Mucosa of rectum (tissue), 2 donors: ENCODE measurements around the gene SLC34A3.

ENCODE experiments used
- H3K27ac ChIP-seq, 2 donors: one replicate each; pipeline ENCODE4 v1.7.0; 2013; ENCODE audit warnings: inconsistent platforms in 2 of 2, low read depth in 2 of 2, low read length in 2 of 2
- H3K27me3 ChIP-seq, 2 donors: one replicate each; pipeline ENCODE4 v1.7.0; 2013; ENCODE audit warnings: low read length in 2 of 2; ENCODE audit not compliant: control insufficient read depth in 2 of 2, insufficient read depth in 2 of 2
- H3K36me3 ChIP-seq, 2 donors: one replicate each; pipeline ENCODE4 v1.7.0; 2013; ENCODE audit warnings: low read length in 2 of 2; ENCODE audit not compliant: control insufficient read depth in 2 of 2, insufficient read depth in 2 of 2
- H3K4me1 ChIP-seq, 2 donors: one replicate each; pipeline ENCODE4 v1.7.0; 2013; ENCODE audit warnings: low read length in 2 of 2, mild to moderate bottlenecking in 1 of 2; ENCODE audit not compliant: control insufficient read depth in 2 of 2, insufficient read depth in 2 of 2
- H3K4me3 ChIP-seq, 2 donors: one replicate each; pipeline ENCODE4 v1.7.0; 2013; ENCODE audit warnings: low read length in 2 of 2
- H3K9ac ChIP-seq, 2 donors: one replicate each; pipeline ENCODE4 v1.7.0; 2013; ENCODE audit warnings: low read length in 2 of 2, low read depth in 1 of 2, mild to moderate bottlenecking in 1 of 2
- H3K9me3 ChIP-seq, 2 donors: one replicate each; pipeline ENCODE4 v1.7.0; 2013; ENCODE audit warnings: low read length in 2 of 2; ENCODE audit not compliant: control insufficient read depth in 2 of 2
- donor health status: healthy.
- donor health status: Normal muscosa, but diverticular disease.

SLC34A3 gene

DNA sequence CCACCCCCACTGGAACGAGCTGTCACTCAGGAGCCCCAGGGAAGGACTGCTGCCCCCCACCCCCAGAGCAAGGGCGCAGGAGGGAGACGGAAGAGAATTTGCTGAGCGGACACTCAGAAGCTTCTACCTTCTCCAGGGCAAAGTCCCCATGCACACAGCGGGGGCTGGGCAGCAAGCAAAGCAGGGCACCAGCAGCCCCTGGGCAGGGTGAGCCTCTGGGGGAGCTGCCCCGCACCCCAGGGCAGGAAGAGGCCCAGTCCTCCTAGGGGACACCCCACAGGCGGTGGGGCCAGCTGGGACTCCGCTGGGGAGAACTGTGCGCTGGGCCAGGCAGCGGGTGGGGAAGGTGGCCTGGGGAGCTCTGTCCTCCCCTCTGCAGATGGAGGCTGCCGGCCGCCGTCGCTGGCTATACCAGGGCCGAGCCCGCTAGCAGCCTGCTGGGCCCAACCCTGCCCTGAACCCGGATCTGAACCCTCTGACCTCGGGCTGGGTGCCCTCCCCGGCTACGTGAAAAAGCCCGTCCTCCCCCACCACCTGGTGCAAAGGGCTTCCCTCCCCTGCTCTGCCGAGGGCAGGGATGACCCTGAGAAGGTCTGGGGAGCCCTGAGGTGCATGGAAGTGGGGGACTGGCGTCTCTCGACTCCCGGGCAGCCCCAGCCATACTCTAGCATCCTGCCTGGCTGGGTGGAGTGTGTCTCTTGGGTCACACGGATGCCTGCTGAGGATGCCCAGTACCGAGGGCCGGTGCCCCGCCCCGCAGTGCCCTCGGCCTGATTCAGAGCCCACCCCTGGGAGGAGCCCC, 597 bp upstream of the SLC34A3 start:
- H3K36me3 ChIP-seq = no peaks in the 10 kb centered on the region
- H3K4me3 ChIP-seq = no peak overlapping the region
- peak overlapping the region in 1 of 2 donors; percentile 33 for H3K9ac ChIP-seq
- peaks cover 17 to 46% of the 10 kb centered on the region in 2 donors for H3K27me3 ChIP-seq
- no peak overlapping the region for H3K27ac ChIP-seq
- H3K4me1 ChIP-seq = peaks cover 22 to 39% of the 10 kb centered on the region in 2 donors
- H3K9me3 ChIP-seq = no peaks in the 10 kb centered on the region

DNA sequence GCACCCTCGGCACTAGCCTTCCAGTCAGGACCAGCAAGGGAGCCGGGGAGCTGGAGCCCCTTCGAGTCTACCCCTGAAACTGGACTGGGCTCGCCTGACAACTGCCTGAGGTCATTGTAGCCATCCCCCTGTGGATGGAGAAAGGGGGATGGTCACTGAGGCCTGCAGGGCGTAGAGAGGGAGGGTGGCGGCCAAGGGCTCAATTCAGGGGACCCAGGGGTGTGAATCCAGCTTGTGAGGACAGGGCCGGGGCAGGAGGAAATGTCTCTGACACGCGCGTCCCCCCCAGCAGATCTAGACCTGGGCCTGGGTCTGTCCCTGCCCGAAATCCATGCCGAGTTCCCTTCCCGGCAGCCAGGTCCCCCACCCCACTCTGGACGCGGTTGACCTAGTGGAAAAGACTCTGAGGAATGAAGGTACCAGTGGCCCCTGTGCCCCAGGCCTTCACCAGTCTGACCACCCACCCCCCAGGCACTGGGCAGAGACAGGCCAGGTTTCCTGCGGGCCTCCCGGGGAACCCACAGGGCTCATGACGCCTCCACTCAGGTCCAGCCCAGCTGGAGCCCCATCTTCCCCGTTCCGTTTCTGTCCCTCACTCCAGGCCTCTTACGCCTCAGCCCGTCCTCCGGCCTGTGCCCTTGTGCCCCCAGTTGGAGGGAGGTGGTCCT, 805 bp downstream of the SLC34A3 start:
- Histone ChIP-seq H3K4me1 (peaks cover 23 to 36% of the 10 kb centered on the region in 2 donors), H3K4me3 (no peak overlapping the region), H3K9me3 (no peaks in the 10 kb centered on the region), H3K9ac (no peak overlapping the region), H3K27ac (no peak overlapping the region), H3K27me3 (peaks cover 17 to 46% of the 10 kb centered on the region in 2 donors), H3K36me3 (no peaks in the 10 kb centered on the region)

DNA sequence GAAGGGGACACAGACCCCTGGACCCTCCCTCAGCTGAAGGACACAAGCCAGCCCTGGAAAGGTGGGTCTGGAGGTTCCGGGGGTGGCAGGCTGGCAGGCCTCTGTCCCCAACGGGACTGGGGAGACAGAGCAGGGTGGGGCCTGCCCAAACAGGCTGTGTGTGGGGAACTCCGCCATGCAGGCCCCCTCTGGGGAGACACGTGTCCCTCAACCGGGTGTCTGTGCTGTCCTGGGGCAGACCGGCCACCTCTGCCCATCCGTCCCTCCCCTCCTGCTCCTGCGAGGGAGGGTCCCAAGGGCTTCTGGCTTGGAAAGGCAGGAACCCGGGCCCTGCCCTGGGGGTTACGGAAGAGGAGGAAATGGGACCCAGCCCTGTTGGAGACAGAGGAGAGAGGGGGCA, 1.4 kb downstream of the SLC34A3 start:
- Histone ChIP-seq H3K9ac (peak overlapping the region in 1 of 2 donors; percentile 47), H3K4me3 (no peak overlapping the region), H3K27ac (no peak overlapping the region), H3K9me3 (no peaks in the 10 kb centered on the region), H3K27me3 (peaks cover 17 to 46% of the 10 kb centered on the region in 2 donors), H3K36me3 (no peaks in the 10 kb centered on the region), H3K4me1 (peaks cover 25 to 36% of the 10 kb centered on the region in 2 donors)

DNA sequence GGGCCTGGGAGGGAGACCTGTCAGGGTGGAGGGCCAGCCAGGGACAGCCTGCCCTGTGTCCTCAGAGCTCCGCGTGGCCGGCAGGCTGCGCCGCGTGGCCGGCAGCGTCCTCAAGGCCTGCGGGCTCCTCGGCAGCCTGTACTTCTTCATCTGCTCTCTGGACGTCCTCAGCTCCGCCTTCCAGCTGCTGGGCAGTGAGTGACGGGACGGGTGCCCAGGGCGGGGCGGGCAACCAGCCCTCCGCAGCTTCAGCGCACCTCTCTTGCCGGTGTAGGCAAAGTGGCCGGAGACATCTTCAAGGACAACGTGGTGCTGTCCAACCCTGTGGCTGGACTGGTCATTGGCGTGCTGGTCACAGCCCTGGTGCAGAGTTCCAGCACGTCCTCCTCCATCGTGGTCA, 1.8 kb downstream of the SLC34A3 start:
- Histone ChIP-seq H3K36me3 (no peaks in the 10 kb centered on the region), H3K9ac (peak overlapping the region in 1 of 2 donors; percentile 47), H3K27me3 (peaks cover 17 to 46% of the 10 kb centered on the region in 2 donors), H3K4me3 (no peak overlapping the region), H3K27ac (no peak overlapping the region), H3K4me1 (peaks cover 25 to 36% of the 10 kb centered on the region in 2 donors), H3K9me3 (no peaks in the 10 kb centered on the region)

DNA sequence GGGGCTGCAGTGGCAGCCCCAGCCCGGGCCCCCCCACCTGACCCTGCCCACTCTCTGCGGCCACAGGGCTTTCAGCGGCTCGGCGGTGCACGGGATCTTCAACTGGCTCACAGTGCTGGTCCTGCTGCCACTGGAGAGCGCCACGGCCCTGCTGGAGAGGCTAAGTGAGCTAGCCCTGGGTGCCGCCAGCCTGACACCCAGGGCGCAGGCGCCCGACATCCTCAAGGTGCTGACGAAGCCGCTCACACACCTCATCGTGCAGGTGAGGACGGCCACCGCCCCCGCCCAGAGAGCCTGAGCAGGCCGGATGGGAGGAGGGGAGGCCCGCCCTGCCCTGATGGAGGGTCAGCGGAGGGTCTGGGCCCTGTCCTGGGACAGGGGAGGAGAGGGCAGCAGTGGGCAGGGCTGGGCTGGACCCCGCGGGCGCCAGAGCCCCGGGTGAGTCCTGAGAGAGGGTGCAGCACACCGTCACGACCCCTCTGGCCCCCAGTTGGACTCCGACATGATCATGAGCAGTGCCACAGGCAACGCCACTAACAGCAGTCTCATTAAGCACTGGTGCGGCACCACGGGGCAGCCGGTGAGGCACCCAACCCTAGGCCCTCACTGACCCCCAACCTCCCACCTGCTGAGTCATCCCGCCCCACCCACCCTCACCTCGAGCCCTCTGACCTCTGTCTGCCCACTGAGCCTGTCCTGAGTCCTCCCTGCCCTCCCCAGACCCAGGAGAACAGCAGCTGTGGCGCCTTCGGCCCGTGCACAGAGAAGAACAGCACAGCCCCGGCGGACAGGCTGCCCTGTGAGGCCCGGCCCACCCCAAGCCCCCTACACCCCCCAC, 2.7 kb downstream of the SLC34A3 start:
- Histone ChIP-seq H3K36me3 (no peaks in the 10 kb centered on the region), H3K9me3 (no peaks in the 10 kb centered on the region), H3K27ac (no peak overlapping the region), H3K4me1 (peaks cover 34 to 43% of the 10 kb centered on the region in 2 donors), H3K9ac (no peak overlapping the region), H3K4me3 (no peak overlapping the region), H3K27me3 (peaks cover 17 to 44% of the 10 kb centered on the region in 2 donors)

DNA sequence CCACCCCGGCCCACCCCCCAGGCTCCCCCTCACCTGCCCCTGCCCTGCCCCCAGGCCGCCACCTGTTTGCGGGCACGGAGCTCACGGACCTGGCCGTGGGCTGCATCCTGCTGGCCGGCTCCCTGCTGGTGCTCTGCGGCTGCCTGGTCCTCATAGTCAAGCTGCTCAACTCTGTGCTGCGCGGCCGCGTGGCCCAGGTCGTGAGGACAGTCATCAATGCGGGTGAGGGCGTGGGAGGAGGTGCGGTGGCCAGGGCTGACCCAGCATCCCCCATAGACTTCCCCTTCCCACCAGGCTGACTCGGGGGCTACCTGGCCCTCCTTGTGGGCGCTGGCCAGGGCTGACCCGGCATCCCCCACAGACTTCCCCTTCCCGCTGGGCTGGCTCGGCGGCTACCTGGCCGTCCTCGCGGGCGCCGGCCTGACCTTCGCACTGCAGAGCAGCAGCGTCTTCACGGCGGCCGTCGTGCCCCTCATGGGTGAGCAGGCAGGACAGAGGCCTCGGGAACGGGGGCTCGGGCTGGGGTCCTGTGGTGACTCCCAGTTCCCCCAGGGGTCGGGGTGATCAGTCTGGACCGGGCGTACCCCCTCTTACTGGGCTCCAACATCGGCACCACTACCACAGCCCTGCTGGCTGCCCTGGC, 3.5 kb downstream of the SLC34A3 start:
- Histone ChIP-seq H3K9me3 (no peaks in the 10 kb centered on the region), H3K27me3 (peaks cover 14 to 36% of the 10 kb centered on the region in 2 donors), H3K4me1 (peaks cover 42 to 47% of the 10 kb centered on the region in 2 donors), H3K4me3 (no peak overlapping the region), H3K9ac (no peak overlapping the region), H3K27ac (no peak overlapping the region), H3K36me3 (no peaks in the 10 kb centered on the region)

DNA sequence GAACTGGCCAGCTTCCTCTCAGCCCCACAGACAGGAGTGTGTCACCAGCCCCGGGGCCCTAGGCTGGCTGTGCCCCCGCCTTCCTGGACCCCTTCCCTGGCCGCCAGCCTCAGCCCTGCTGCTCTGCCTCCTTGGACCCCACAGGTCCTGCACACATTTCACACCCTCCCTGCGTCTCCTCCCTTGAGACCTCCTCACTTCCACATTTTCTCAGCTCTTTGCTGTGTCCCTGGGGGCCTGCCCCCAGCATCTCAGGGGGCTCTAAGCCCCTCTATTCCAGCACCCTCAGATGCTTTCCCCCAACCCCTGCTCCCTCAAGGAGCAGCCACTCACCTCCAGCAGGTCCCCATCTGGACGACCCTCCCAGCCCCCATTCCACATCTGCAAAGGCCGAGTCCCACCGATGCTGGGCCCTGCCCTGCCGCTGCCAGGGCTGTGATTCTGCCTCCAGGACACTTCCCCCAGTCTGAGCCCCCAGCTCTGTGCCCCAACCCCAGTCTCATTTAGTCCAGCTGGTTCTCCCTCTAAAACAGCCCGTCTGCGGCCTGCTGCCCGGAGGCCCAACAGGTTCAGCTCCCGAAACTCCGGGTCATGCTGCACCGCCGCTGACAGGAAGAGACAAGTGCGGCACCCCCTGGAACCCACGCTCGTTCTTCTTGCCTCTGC, 4.2 kb downstream of the SLC34A3 start:
- peaks cover 13 to 31% of the 10 kb centered on the region in 2 donors for H3K27me3 ChIP-seq
- H3K4me3 ChIP-seq = no peak overlapping the region
- H3K9me3 ChIP-seq = no peaks in the 10 kb centered on the region
- H3K9ac ChIP-seq = no peak overlapping the region
- H3K4me1 ChIP-seq = peaks cover 38 to 42% of the 10 kb centered on the region in 2 donors
- no peaks in the 10 kb centered on the region for H3K36me3 ChIP-seq
- no peak overlapping the region for H3K27ac ChIP-seq

DNA sequence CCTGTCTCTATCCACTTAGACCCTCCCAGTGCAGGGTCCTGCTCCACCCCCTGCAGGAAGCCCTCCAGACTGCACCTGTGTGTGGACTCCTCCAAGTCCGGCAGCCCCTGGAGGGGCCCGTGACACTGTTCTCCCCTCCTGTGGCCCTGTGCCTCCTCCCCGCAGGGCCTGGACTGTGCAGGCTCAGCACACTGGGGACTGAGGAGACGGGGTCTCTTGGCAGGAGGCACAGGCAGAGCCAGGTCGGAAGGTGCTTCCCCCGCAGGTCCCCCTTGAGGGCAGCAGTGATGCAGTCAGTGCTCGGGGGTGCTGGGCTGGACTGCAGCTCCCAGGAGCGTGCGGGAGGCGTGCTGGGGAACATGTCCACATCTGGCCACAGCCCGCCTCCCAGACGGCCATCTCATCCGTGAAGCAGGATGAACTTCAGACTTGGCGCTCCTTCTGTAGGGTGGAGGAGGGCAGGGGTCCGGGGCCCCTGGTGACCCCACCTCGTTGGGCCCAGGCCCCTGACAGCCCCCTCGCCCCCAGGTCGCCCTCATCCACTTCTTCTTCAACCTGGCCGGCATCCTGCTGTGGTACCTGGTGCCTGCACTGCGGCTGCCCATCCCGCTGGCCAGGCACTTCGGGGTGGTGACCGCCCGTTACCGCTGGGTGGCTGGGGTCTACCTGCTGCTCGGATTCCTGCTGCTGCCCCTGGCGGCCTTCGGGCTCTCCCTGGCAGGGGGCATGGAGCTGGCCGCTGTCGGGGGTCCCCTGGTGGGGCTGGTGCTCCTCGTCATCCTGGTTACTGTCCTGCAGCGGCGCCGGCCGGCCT, 4.9 kb downstream of the SLC34A3 start:
- H3K9ac ChIP-seq = peak overlapping the region in 1 of 2 donors; percentile 65
- no peak overlapping the region for H3K27ac ChIP-seq
- no peak overlapping the region for H3K4me3 ChIP-seq
- peaks cover 36 to 43% of the 10 kb centered on the region in 2 donors for H3K4me1 ChIP-seq
- no peaks in the 10 kb centered on the region for H3K9me3 ChIP-seq
- H3K36me3 ChIP-seq = no peaks in the 10 kb centered on the region
- peaks cover 13 to 29% of the 10 kb centered on the region in 2 donors for H3K27me3 ChIP-seq
